HUES64 (cell line): ENCODE data around the gene ST6GALNAC3.

Experiments
- H3K27ac ChIP-seq: 2 replicates; pipeline ENCODE4 v1.7.0; 2013; ENCODE audit warnings: low read depth, low read length, inconsistent platforms
- H3K27me3 ChIP-seq: 2 replicates; pipeline ENCODE4 v1.6.1; 2013; ENCODE audit warnings: mild to moderate bottlenecking, low read length; ENCODE audit not compliant: insufficient read depth
- H3K36me3 ChIP-seq: 2 replicates; pipeline ENCODE4 v1.6.1; 2013; ENCODE audit warnings: mild to moderate bottlenecking, low read length; ENCODE audit not compliant: insufficient read depth
- H3K4me1 ChIP-seq: 2 replicates; pipeline ENCODE4 v1.6.1; 2013; ENCODE audit warnings: mild to moderate bottlenecking, low read length, moderate library complexity; ENCODE audit not compliant: insufficient read depth
- H3K4me3 ChIP-seq: 2 replicates; pipeline ENCODE4 v1.5.1; 2013; ENCODE audit warnings: mild to moderate bottlenecking, low read length, moderate library complexity
- H3K9ac ChIP-seq: 2 replicates; pipeline ENCODE4 v1.6.1; 2013; ENCODE audit warnings: mild to moderate bottlenecking, low read depth, low read length
- H3K9me3 ChIP-seq: 2 replicates; pipeline ENCODE4 v1.6.1; 2013; ENCODE audit warnings: low read depth, low read length; ENCODE audit not compliant: insufficient read depth
- WGBS: fragments of 150-250, 120-280 bp; methylation state at CpG from one replicate; pipeline ENCODE4 v1.1.7; 2013; ENCODE audit warnings: missing lambda C conversion rate; 5-methylcytosine and 5-hydroxymethylcytosine counted together

ST6GALNAC3 gene

DNA sequence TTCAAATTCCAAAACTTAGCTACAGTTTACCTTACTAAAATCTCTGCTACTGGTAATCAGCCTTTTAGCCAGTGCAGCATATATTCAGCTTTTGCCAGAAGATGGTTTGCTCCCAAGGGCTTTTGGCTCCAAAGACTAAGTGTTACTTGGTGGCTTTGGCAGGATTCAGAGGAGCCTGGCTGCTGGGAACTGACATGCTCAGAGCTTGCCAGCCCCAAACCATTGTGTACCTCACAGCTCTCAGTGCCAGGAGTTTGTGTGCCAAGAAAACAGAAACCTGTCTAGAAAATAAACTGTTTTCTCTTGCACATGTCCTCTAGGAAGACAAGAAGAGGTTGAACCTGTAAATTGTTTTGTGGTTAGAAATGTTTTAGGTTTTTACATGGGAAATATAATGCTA is 315.9 kb downstream of the ST6GALNAC3 start:
- H3K4me3 ChIP-seq = no peak overlapping the region
- H3K4me1 ChIP-seq = no peaks in the 10 kb centered on the region
- no peak overlapping the region for H3K27ac ChIP-seq
- H3K9me3 ChIP-seq = 0 out of 2 replicates have a peak, but pooled peaks cover 2% of the 10 kb centered on the region
- no peaks in the 10 kb centered on the region for H3K36me3 ChIP-seq
- H3K9ac ChIP-seq = no peak overlapping the region
- H3K27me3 ChIP-seq = no peaks in the 10 kb centered on the region

DNA sequence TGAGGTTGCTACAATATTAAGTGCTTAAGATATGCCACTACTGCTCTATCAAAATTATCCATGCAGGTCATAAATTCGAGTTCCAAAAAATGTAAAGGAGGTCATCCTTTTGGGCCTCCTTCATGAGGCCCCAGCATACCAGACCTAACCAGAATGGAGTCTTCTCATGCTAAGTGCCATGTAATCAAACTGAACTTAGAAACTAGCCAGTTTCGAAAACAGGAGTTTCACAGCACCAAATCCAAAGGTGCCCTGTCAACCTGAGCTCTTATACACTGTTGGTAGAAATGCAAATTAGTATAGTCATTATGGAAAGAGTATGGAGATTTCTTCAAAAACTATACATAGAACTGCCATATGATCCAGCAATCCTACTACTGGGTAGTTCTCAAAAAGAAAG is 320.5 kb downstream of the ST6GALNAC3 start:
- Histone ChIP-seq H3K9me3 (no peaks in the 10 kb centered on the region), H3K9ac (no peak overlapping the region), H3K27ac (no peak overlapping the region), H3K27me3 (no peaks in the 10 kb centered on the region), H3K36me3 (no peaks in the 10 kb centered on the region), H3K4me1 (no peaks in the 10 kb centered on the region), H3K4me3 (no peak overlapping the region)
- 94% methylated on average over 2 of the region's 2 CpGs for WGBS

DNA sequence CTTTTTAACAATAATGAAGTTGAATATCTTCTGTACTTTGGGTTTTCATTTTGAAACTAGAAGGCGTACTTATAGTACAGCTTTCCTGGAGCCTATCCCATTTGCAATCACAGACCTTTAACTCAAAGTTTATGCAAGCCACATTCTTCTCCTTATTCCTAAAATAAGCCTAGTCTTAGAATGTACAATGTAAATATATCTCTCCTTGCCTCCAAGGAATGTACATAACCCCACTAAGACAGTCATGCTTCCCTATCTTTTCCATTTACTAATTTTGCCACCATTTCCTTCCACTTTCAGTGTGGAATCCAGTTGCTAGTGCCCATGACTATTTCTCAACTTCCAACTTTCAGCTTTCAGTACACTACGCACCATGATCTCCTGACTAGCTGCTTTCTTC is 327.6 kb downstream of the ST6GALNAC3 start:
- no peaks in the 10 kb centered on the region for H3K4me1 ChIP-seq

DNA sequence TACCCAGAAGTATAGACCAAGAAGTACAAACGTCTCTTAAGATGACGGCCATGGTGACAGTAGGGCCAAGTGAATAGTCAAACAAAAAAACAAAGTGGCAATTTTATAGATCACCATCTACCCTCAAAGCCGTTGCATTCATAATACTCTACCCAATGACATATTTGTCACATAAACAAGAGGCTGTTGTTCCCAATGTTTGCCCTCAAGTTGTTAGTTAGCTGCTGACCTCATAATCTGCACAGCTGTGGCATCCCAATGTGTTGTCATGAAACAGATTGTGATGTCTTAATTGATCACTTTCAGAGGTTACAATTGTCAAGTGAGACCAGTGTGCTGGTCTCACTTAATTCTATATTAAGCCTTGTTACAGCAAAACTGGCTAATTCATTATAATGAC is 333.8 kb downstream of the ST6GALNAC3 start:
- H3K4me1 ChIP-seq = peaks cover 7% of the 10 kb centered on the region; the same call in 1 of the 2 replicates
- no peak overlapping the region for H3K27ac ChIP-seq
- H3K9ac ChIP-seq = no peak overlapping the region
- H3K9me3 ChIP-seq = no peaks in the 10 kb centered on the region
- no peaks in the 10 kb centered on the region for H3K36me3 ChIP-seq
- 96% methylated on average over 3 of the region's 3 CpGs for WGBS
- H3K4me3 ChIP-seq = no peak overlapping the region
- peaks cover 13% of the 10 kb centered on the region; the same call in 1 of the 2 replicates for H3K27me3 ChIP-seq

More for the DNA sequence above, 327.6 kb downstream of the ST6GALNAC3 start:
- 89% methylated on average over 2 of the region's 2 CpGs for WGBS
- H3K36me3 ChIP-seq = no peaks in the 10 kb centered on the region
- peaks cover 13% of the 10 kb centered on the region; the same call in 1 of the 2 replicates for H3K27me3 ChIP-seq
- H3K27ac ChIP-seq = no peak overlapping the region
- H3K9ac ChIP-seq = no peak overlapping the region
- H3K4me3 ChIP-seq = no peak overlapping the region
- peaks cover 8% of the 10 kb centered on the region for H3K9me3 ChIP-seq

DNA sequence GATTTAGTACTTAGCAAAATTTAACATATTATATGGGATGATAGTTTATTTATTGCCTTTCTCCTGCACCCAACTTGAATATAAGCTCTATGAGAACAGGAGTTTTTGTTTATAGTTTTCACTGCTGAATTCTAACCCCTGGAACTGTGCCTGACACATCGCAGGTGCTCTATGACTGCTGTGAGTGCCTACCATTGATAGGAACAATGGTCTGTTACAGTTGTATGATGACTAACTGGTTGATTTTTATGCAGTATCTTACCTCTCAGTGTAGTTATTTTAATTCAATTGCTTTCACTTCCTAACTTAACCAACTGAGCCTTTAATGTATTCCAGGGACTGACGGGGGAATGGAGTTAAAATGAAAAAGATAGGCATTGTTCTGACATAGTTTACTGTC is 336.0 kb downstream of the ST6GALNAC3 start:
- H3K9ac ChIP-seq = no peak overlapping the region
- no peaks in the 10 kb centered on the region for H3K36me3 ChIP-seq
- no peak overlapping the region for H3K27ac ChIP-seq
- no peaks in the 10 kb centered on the region for H3K9me3 ChIP-seq
- H3K4me1 ChIP-seq = peaks cover 7% of the 10 kb centered on the region; the same call in 1 of the 2 replicates
- H3K4me3 ChIP-seq = no peak overlapping the region
- 82% methylated on average over 1 of the region's 2 CpGs for WGBS
- no peaks in the 10 kb centered on the region for H3K27me3 ChIP-seq

DNA sequence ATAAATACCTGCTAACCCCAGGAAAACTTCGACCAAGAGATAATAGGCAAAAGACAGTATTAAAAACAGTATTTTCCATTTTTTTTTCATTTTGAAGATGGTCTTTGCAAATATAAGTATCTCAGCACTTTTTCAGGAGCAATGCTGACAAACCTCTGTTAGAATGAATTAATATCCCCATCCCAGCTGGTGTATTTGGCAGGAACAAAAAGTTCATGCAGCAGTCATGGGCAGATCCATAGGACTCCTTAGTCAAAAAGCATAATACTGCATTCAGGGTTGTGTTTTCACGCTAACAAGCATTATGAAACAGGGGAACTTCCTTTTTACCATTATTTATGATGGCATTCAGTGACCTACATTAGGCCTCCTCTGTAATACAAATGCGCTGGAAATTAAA is 344.0 kb downstream of the ST6GALNAC3 start:
- Histone ChIP-seq H3K27me3 (no peaks in the 10 kb centered on the region), H3K4me3 (no peak overlapping the region), H3K4me1 (no peaks in the 10 kb centered on the region), H3K27ac (no peak overlapping the region), H3K9me3 (no peaks in the 10 kb centered on the region), H3K36me3 (no peaks in the 10 kb centered on the region), H3K9ac (no peak overlapping the region)
- WGBS = 100% methylated on average over 2 of the region's 3 CpGs

DNA sequence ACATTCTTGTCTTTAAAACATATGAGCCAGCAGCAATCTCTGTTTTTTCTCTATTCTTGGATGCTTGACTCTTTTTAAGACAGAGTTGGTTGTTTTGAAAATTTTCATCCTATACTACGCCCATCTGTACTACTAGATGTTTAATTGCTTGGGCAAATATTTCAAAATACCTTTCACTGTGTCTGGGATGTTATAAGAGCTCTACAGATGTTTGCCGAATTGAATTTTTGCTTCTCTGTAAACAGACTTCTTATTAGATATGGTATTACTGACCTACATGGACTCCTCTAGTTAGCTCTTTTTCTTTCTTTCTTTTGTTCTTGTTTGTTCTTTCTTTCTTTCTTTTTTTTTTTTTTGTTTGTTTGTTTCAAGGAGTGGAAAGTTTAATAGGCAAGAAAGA is 345.1 kb downstream of the ST6GALNAC3 start:
- H3K4me1 ChIP-seq = peaks cover under 1% of the 10 kb centered on the region; the same call in 1 of the 2 replicates
- WGBS = no CpG with 5 or more reads among the region's 2 CpGs

DNA sequence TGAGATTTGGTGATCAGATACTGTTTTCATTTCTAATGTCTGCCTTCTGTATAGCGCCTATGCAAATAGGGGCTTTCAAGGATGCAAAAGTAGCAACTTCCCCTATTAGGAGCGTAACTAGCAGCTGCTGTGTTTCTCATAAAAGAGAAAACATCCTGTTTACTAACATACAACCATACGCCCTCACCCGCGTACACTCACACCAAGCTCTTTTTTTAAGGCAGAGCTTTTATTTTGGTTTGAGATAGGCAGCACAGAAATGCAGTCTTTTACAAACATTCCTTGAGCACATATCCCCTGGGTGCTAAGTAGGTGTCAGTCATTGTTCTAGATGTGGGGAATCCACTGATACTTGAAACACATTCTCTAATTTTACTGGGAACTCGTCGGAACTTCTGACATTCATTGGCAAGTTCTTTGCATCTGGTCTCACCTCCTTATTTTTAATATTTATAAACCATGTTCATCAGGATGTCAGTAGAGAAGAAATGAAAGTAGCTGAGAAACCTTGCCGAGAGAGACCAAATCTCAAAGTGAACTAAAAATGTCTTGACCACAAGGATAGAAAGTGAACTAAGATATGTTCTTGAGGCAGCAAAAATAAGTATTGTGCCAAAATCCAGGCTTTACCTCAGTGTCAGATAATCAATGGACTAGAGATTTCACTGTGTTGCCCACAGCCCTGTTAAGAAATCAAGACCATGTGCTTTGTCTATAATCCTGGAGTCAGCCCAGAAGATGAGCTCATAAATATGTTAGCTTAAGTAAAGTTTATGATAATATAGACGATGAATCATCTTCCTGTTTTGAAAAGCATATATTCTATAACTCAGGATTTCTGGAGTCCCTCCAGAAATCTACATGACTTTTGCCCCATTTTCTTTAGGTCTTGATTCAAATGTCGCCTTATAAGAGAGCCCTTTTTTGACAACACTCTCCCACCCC is 350.9 kb downstream of the ST6GALNAC3 start:
- 0 out of 2 replicates have a peak overlapping the region, but pooled peaks have one; percentile 12 for H3K27ac ChIP-seq
- H3K9ac ChIP-seq = no peak overlapping the region
- no peaks in the 10 kb centered on the region for H3K9me3 ChIP-seq
- no peak overlapping the region for H3K4me3 ChIP-seq
- H3K4me1 ChIP-seq = peaks cover 11% of the 10 kb centered on the region; the same call in 1 of the 2 replicates
- H3K27me3 ChIP-seq = no peaks in the 10 kb centered on the region
- 82% methylated on average over 10 of the region's 10 CpGs for WGBS
- no peaks in the 10 kb centered on the region for H3K36me3 ChIP-seq

More for the DNA sequence above, 345.1 kb downstream of the ST6GALNAC3 start:
- H3K9me3 ChIP-seq = no peaks in the 10 kb centered on the region
- H3K36me3 ChIP-seq = no peaks in the 10 kb centered on the region
- H3K27ac ChIP-seq = no peak overlapping the region
- no peak overlapping the region for H3K4me3 ChIP-seq
- no peaks in the 10 kb centered on the region for H3K27me3 ChIP-seq
- no peak overlapping the region for H3K9ac ChIP-seq

DNA sequence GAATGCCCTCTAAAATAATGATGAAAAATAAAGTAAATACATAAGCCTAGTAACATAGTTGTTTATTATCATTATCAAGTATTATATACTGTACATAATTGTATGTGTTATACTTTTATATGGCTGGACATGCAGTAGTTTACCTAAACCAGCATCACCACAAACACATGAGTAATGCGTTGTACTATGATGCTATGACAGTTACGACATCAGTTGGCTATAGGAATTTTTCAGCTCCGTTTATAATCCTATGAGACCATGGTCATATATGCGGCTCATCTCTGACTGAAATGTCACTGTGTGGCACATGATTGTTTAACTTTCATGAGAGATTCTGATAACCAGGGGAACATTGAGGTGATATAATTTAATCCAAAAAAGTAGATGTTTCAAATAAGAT is 352.1 kb downstream of the ST6GALNAC3 start:
- Histone ChIP-seq H3K4me3 (no peak overlapping the region), H3K4me1 (peaks cover 11% of the 10 kb centered on the region; the same call in 1 of the 2 replicates), H3K36me3 (no peaks in the 10 kb centered on the region), H3K27me3 (no peaks in the 10 kb centered on the region), H3K9ac (no peak overlapping the region), H3K27ac (no peak overlapping the region), H3K9me3 (no peaks in the 10 kb centered on the region)
- WGBS = 96% methylated on average over 4 of the region's 4 CpGs

DNA sequence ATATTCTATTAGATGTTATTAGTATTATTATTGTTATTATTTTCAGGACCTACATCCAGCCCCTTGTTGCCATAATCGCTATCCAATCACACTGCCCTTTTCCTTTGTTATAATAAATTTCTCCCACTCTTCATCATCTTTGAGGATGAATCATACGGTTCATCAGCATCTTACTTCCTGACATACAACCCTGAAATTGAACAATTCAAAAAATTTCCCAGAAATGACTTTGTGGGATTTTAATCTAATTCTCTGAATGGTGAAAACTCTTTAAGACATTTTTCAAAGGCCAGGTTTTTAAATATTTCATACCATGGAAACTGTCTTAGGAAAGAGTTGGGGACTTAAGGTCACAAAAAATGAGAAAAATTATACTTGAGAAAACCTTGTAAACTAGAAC is 353.5 kb downstream of the ST6GALNAC3 start:
- H3K27ac ChIP-seq = no peak overlapping the region
- no peak overlapping the region for H3K9ac ChIP-seq
- WGBS = 100% methylated on average over 2 of the region's 2 CpGs
- peaks cover 11% of the 10 kb centered on the region; the same call in 1 of the 2 replicates for H3K4me1 ChIP-seq
- H3K9me3 ChIP-seq = no peaks in the 10 kb centered on the region
- no peaks in the 10 kb centered on the region for H3K27me3 ChIP-seq
- no peaks in the 10 kb centered on the region for H3K36me3 ChIP-seq
- H3K4me3 ChIP-seq = no peak overlapping the region

DNA sequence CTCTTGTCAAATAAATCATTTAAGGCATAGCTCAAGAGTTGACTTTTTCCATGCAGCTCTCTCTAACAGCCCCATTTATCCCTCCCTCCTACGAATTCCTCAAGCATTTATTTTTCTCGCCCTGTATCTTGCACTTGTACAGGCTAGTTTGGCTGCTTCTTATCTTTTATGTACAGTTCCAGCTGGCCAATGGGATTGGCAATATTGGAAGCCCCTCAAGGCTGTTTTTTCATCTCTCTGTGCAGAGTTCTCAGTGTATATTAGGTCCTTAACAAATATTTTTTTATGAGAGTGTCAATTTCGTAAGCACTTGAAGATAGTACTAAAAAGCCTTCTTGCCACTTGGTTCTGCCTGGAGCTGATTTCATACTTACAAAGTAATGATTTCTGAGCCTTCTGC is 356.0 kb downstream of the ST6GALNAC3 start:
- Histone ChIP-seq H3K27me3 (no peaks in the 10 kb centered on the region), H3K36me3 (no peaks in the 10 kb centered on the region), H3K9ac (no peak overlapping the region), H3K4me1 (peaks cover 11% of the 10 kb centered on the region), H3K9me3 (no peaks in the 10 kb centered on the region), H3K4me3 (no peak overlapping the region), H3K27ac (no peak overlapping the region)
- WGBS = 91% methylated on average over 3 of the region's 3 CpGs
